HG02588 (cell line): Measurements from ENCODE around the gene FBXL4.

ENCODE experiments used
- ATAC-seq: cut with Tn5 transposase; IDR thresholded peaks from one replicate; pipeline ENCODE4 v1.9.1; 2021; ENCODE audit warnings: mild to moderate bottlenecking, moderate library complexity; ENCODE audit not compliant: unreplicated experiment

Gene FBXL4

GRCh38 chr6:98840385-98840784 lies 107.4 kb downstream of the FBXL4 start:
- ATAC-seq = no peak

GRCh38 chr6:98839781-98840361 lies 107.9 kb downstream of the FBXL4 start:
- ATAC-seq = no peak

GRCh38 chr6:98838975-98839374 lies 108.8 kb downstream of the FBXL4 start:
- ATAC-seq = no peak

- ATAC-seq = no peak
Measured at GRCh38 chr6:98838032-98838431, 109.7 kb downstream of the FBXL4 start.

- no peak for ATAC-seq
Measured at GRCh38 chr6:98836962-98837944, 110.5 kb downstream of the FBXL4 start.

- ATAC-seq = no peak
Measured at GRCh38 chr6:98836025-98836961, 111.5 kb downstream of the FBXL4 start.

GRCh38 chr6:98835149-98836024 lies 112.4 kb downstream of the FBXL4 start:
- ATAC-seq = no peak

- ATAC-seq = peak; percentile 75
Measured at GRCh38 chr6:98834060-98835031, 113.4 kb downstream of the FBXL4 start, which contains the start of gene POU3F2. POU3F2 (plus strand) TSS chr6:98834574; CDS start chr6:98834874, 300 bp downstream.

GRCh38 chr6:98833307-98834059 lies 114.3 kb downstream of the FBXL4 start:
- no peak for ATAC-seq

- no peak for ATAC-seq
Measured at GRCh38 chr6:98833057-98833306, 114.8 kb downstream of the FBXL4 start.

- no peak for ATAC-seq
Measured at GRCh38 chr6:98832284-98833056, 115.3 kb downstream of the FBXL4 start.

GRCh38 chr6:98831959-98832283 lies 115.8 kb downstream of the FBXL4 start:
- no peak for ATAC-seq

- ATAC-seq = no peak
Measured at GRCh38 chr6:98831057-98831958, 116.4 kb downstream of the FBXL4 start.

- no peak for ATAC-seq
Measured at GRCh38 chr6:98830146-98830545, 117.6 kb downstream of the FBXL4 start.

- ATAC-seq = no peak
Measured at GRCh38 chr6:98828941-98829411, 118.8 kb downstream of the FBXL4 start.

GRCh38 chr6:98828211-98828788 lies 119.4 kb downstream of the FBXL4 start:
- no peak for ATAC-seq
